Peyer's patch (tissue), 4 donors: ENCODE measurements around the gene TSPAN31. TPM values are rescaled to one million over a fixed set of nuclear protein-coding genes. Genes with fewer than 3 reads are reported as not detected.

ENCODE experiments used
- DNase-seq, 3 donors: peaks; one replicate each; pipeline ENCODE4 v3.0.0-alpha.2; 2017 to 2019
- H3K27ac ChIP-seq, 4 donors: fragments of 200-600 bp; sonication (generic); one replicate each; pipeline ENCODE4 v1.5.1; 2016 to 2019
- H3K27me3 ChIP-seq, 2 donors: fragments of 200-600 bp; sonication (generic); one replicate each; pipeline ENCODE4 v1.5.1; 2019
- H3K36me3 ChIP-seq, 3 donors: fragments of 200-600 bp; sonication (generic); one replicate each; pipeline ENCODE4 v1.5.1; 2016 to 2019
- H3K4me1 ChIP-seq, 4 donors: fragments of 200-600 bp; sonication (generic); one replicate each; pipeline ENCODE4 v1.5.1; 2016 to 2019
- H3K4me3 ChIP-seq, 4 donors: fragments of 200-600 bp; sonication (generic); 1 replicate in 3 of 4; 2 replicates in 1 of 4; pipeline ENCODE4 v1.5.1; 2016 to 2019; ENCODE audit warnings: mild to moderate bottlenecking in 1 of 4
- H3K9me3 ChIP-seq, 4 donors: fragments of 200-600 bp; sonication (generic); one replicate each; pipeline ENCODE4 v1.5.1; 2016 to 2019; ENCODE audit warnings: mild to moderate bottlenecking in 1 of 4
- POLR2A ChIP-seq, 2 donors: fragments of 450-650 bp; IDR thresholded peaks; one replicate each; pipeline ENCODE4 v1.5.1; 2017; ENCODE audit warnings: antibody characterized with exemption in 2 of 2, mild to moderate bottlenecking in 2 of 2, moderate library complexity in 2 of 2
- total RNA-seq, 4 donors: library from RNA; depleted of rRNA; stranded (reverse); fragments of >200 nt; gene quantifications; one replicate each; pipeline ENCODE4 v1.1.0, GENCODE V29; 2016
- TF ChIP-seq, protein P1 (sequence below), 6 experiments: fragments of 450-650 bp in 4 of 6; fragments of 200-600 bp in 2 of 6; sonication (generic) in 1 of 6; IDR thresholded peaks; one replicate each; pipeline ENCODE4 v1.5.1; 2017 to 2019; ENCODE audit warnings: antibody characterized with exemption in 6 of 6, mild to moderate bottlenecking in 3 of 6, moderate library complexity in 1 of 6

TSPAN31 gene
- total RNA-seq, 4 donors from 2014 or later, result 45.7 to 65.7 (median 55.6) TPM

DNA sequence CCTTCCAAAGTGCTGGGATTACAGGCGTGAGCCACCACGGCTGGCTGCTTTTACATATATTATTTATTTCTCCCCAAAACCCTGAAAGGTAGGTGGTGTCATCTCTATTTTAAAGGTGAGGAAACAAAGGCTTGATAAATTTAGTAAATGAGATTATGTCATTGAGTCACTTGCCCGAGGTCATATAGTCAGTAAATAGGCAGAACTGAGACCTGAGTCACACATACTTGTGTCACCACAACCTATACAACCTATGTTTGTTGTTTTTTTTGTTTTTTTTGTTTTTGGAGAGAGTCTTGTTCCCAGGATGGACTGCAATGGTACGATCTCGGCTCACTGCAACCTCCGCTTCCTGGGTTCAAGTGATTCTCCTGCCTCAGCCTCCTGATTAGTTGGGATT lies 50.5 kb downstream of the TSPAN31 start:
- Histone ChIP-seq H3K4me3 (no peak overlapping the region), H3K9me3 (no peaks in the 10 kb centered on the region), H3K4me1 (no peaks in the 10 kb centered on the region), H3K36me3 (peaks cover 0 to 84% (median 0%) of the 10 kb centered on the region in 3 donors), H3K27ac (no peak overlapping the region), H3K27me3 (no peaks in the 10 kb centered on the region)
- no peak for TF ChIP-seq POLR2A (IDR thresholded peaks at IDR 0.05)
- TF ChIP-seq, protein P1, sequence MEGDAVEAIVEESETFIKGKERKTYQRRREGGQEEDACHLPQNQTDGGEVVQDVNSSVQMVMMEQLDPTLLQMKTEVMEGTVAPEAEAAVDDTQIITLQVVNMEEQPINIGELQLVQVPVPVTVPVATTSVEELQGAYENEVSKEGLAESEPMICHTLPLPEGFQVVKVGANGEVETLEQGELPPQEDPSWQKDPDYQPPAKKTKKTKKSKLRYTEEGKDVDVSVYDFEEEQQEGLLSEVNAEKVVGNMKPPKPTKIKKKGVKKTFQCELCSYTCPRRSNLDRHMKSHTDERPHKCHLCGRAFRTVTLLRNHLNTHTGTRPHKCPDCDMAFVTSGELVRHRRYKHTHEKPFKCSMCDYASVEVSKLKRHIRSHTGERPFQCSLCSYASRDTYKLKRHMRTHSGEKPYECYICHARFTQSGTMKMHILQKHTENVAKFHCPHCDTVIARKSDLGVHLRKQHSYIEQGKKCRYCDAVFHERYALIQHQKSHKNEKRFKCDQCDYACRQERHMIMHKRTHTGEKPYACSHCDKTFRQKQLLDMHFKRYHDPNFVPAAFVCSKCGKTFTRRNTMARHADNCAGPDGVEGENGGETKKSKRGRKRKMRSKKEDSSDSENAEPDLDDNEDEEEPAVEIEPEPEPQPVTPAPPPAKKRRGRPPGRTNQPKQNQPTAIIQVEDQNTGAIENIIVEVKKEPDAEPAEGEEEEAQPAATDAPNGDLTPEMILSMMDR (IDR thresholded peaks at IDR 0.05), result no peak
- no peak for DNase-seq

- Histone ChIP-seq H3K36me3 (peaks cover 0 to 87% (median 0%) of the 10 kb centered on the region in 3 donors), H3K4me3 (no peak overlapping the region), H3K9me3 (no peaks in the 10 kb centered on the region), H3K27ac (no peak overlapping the region), H3K4me1 (no peaks in the 10 kb centered on the region), H3K27me3 (no peaks in the 10 kb centered on the region)
- TF ChIP-seq POLR2A (IDR thresholded peaks at IDR 0.05), result no peak
- TF ChIP-seq, protein P1 (IDR thresholded peaks at IDR 0.05), result no peak
- DNase-seq, result no peak
These were observed 52.2 kb downstream of the TSPAN31 start for GRCh38 chr12:57796996-57797395.

- no peaks in the 10 kb centered on the region for H3K9me3 ChIP-seq
- DNase-seq, result no peak
- H3K4me3 ChIP-seq, result no peak overlapping the region
- H3K4me1 ChIP-seq, result no peaks in the 10 kb centered on the region
- H3K27ac ChIP-seq, result no peak overlapping the region
- peaks cover 0 to 87% (median 0%) of the 10 kb centered on the region in 3 donors for H3K36me3 ChIP-seq
- TF ChIP-seq POLR2A (IDR thresholded peaks at IDR 0.05), result no peak
- TF ChIP-seq, protein P1 (IDR thresholded peaks at IDR 0.05), result no peak
- no peaks in the 10 kb centered on the region for H3K27me3 ChIP-seq
These were observed 53.1 kb downstream of the TSPAN31 start for GRCh38 chr12:57797933-57798332.

Other genes starting within 250 kb of the TSPAN31 start
- gene DDIT3, start 224.5 kb upstream of the TSPAN31 start, total RNA-seq, result 10 to 100 TPM in 3 of 4 donors, 1 to 10 TPM in 1; 9.1 to 44.6 (median 24.0) TPM
- 100 to 1,000 TPM in 1 of 4 donors, 10 to 100 TPM in 3; 38.0 to 144 (median 71.5) TPM for gene MBD6, start 222.2 kb upstream of the TSPAN31 start, total RNA-seq
- 100 to 1,000 TPM; 161 to 326 (median 229) TPM for gene DCTN2, start 197.8 kb upstream of the TSPAN31 start, total RNA-seq
- gene KIF5A, start 195.0 kb upstream of the TSPAN31 start, total RNA-seq, result 1 to 10 TPM in 2 of 4 donors, under 1 TPM in 2; 0.35 to 2.5 (median 1.4) TPM
- gene PIP4K2C, start 153.8 kb upstream of the TSPAN31 start, total RNA-seq, result 10 to 100 TPM in 3 of 4 donors, 1 to 10 TPM in 1; 9.1 to 52.6 (median 37.9) TPM
- gene DTX3, start 140.2 kb upstream of the TSPAN31 start, total RNA-seq, result 10 to 100 TPM in 3 of 4 donors, 1 to 10 TPM in 1; 4.2 to 15.7 (median 11.5) TPM
- 10 to 100 TPM in 2 of 4 donors, 1 to 10 TPM in 2; 5.1 to 44.6 (median 8.7) TPM for gene ARHGEF25, start 133.6 kb upstream of the TSPAN31 start, total RNA-seq
- under 1 TPM in 1 of 4 donors, not detected in 3; 0.40 TPM for gene B4GALNT1, start 111.8 kb upstream of the TSPAN31 start, total RNA-seq
- gene OS9, start 50.9 kb upstream of the TSPAN31 start, total RNA-seq, result 100 to 1,000 TPM; 275 to 353 (median 292) TPM
- 1 to 10 TPM; 2.5 to 9.1 (median 3.1) TPM for gene AGAP2, start 6.3 kb upstream of the TSPAN31 start, total RNA-seq
- 10 to 100 TPM; 14.7 to 97.4 (median 28.8) TPM for gene CDK4, start 7.3 kb downstream of the TSPAN31 start, total RNA-seq
- 10 to 100 TPM in 2 of 4 donors, 1 to 10 TPM in 2; 7.4 to 17.2 (median 10.6) TPM for gene MARCHF9, start 10.1 kb downstream of the TSPAN31 start, total RNA-seq
- 1 to 10 TPM in 1 of 4 donors, not detected in 3; 1.7 TPM for gene CYP27B1, start 22.0 kb downstream of the TSPAN31 start, total RNA-seq
- gene METTL1, start 27.1 kb downstream of the TSPAN31 start, total RNA-seq, result 10 to 100 TPM in 1 of 4 donors, 1 to 10 TPM in 3; 1.2 to 26.4 (median 8.0) TPM
- 1 to 10 TPM; 1.4 to 7.4 (median 2.7) TPM for gene EEF1AKMT3, start 27.6 kb downstream of the TSPAN31 start, total RNA-seq
- gene TSFM, start 37.7 kb downstream of the TSPAN31 start, total RNA-seq, result 10 to 100 TPM in 3 of 4 donors, 1 to 10 TPM in 1; 9.4 to 21.2 (median 13.7) TPM
- gene AVIL, start 73.7 kb downstream of the TSPAN31 start, total RNA-seq, result 10 to 100 TPM; 12.4 to 20.8 (median 16.8) TPM
- 100 to 1,000 TPM in 3 of 4 donors, 10 to 100 TPM in 1; 87.5 to 196 (median 128) TPM for gene CTDSP2, start 101.7 kb downstream of the TSPAN31 start, total RNA-seq
- 10 to 100 TPM in 2 of 4 donors, 1 to 10 TPM in 1, not detected in 1; 5.9 to 29.2 (median 12.5) TPM for gene ATP23, start 196.5 kb downstream of the TSPAN31 start, total RNA-seq